ENCODE measurements around the gene RNF213. TPM values are rescaled to one million over a fixed set of nuclear protein-coding genes. Genes with fewer than 3 reads are reported as not detected.

Gene RNF213
- total and polyA plus RNA-seq, 2 of the 8 experiments (the other 6 are each of a cell fraction or from before 2014, with no cell fraction given) = 33.8 to 62.8 TPM

DNA sequence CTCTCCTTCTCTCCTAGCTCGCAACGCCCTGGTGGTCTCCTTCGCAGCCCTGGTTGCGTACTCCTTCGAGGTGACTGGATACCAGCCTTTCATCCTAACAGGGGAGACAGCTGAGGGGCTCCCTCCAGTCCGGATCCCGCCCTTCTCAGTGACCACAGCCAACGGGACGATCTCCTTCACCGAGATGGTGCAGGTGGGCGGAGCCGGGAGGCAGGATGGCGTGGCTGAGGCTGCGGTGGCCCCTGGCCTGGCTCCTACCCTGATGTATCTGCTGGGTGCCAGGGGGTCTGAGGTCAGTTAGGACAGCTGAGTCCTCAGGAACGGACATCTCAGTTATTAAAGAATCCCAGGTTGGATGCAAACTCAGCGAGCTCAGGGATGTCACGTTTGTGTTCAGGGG lies 23.7 kb upstream of the RNF213 start:
- H3K23me2 ChIP-seq (ENCODE audit: low read depth, low read length) = no peaks in the 10 kb centered on the region
- no peak for FAIRE-seq
- H3K79me1 ChIP-seq (ENCODE audit: low read depth, low read length) = 0 out of 2 replicates have a peak, but pooled peaks cover 2% of the 10 kb centered on the region
- ChIA-PET POLR2A (ENCODE audit: partially characterized antibody) (interaction anchor here (0.9 to 2.3 kb wide), 4 partner anchors 8 to 33 kb away, joined by 3 to 7 read pairs (median 5); no protein-coding TSS in a partner anchor), CTCF (ENCODE audit: partially characterized antibody) (interaction anchor here (1.0 to 4.6 kb wide), 4 partner anchors 11 to 47 kb away, joined by 4 to 20 read pairs (median 10); no protein-coding TSS in a partner anchor)
- H2BK12ac ChIP-seq (ENCODE audit: low read depth, low read length) = no peak overlapping the region
- H2BK20ac ChIP-seq (ENCODE audit: low read length) = no peak overlapping the region
- H3K56ac ChIP-seq (replicated peaks; ENCODE audit: insufficient read length, low read depth, low read length) = no peak overlapping the region
- H4K8ac ChIP-seq (ENCODE audit: extremely low read depth, insufficient read depth, low read length) = no peak overlapping the region
- no peak for DNase-seq (ENCODE audit: low read depth in 1 of 2, low spot score in 2 of 2)
- no peak overlapping the region for H4K5ac ChIP-seq (ENCODE audit: insufficient read length, low read depth, low read length)
- no peak overlapping the region for H3K4me2 ChIP-seq (ENCODE audit: insufficient read depth in 1 of 2, low read depth in 2 of 2, low read length in 2 of 2)
- no peaks in the 10 kb centered on the region for H3K27me3 ChIP-seq (replicated peaks in 1 of 4; ENCODE audit: control insufficient read depth in 3 of 4, extremely low read depth in 1 of 4, insufficient read depth in 3 of 4, low read length in 3 of 4)
- no peak overlapping the region for H2AFZ ChIP-seq (ENCODE audit: low read length)
- H3K18ac ChIP-seq (ENCODE audit: extremely low read depth, low read length) = no peak overlapping the region
- no peaks in the 10 kb centered on the region for H3K79me2 ChIP-seq (ENCODE audit: control insufficient read depth in 1 of 2, insufficient read depth in 2 of 2, low read length in 2 of 2)
- peaks cover 0 to 2% of the 10 kb centered on the region in 2 experiments for H4K20me1 ChIP-seq (replicated peaks in 1 of 2; ENCODE audit: control insufficient read depth in 1 of 2, insufficient read depth in 2 of 2, low read length in 2 of 2)
- H2BK120ac ChIP-seq (replicated peaks; ENCODE audit: low read depth, low read length) = no peak overlapping the region
- no peak overlapping the region for H2BK15ac ChIP-seq (ENCODE audit: low read length)
- H3K4ac ChIP-seq (replicated peaks; ENCODE audit: insufficient read length, low read depth, low read length) = no peak overlapping the region
- 0 out of 4 replicates have a peak, but pooled peaks cover 0 to 2% of the 10 kb centered on the region in 2 experiments for H3K9me3 ChIP-seq (ENCODE audit: insufficient read depth in 2 of 2, low read depth in 1 of 2, low read length in 1 of 2)
- no peak overlapping the region for H3K9ac ChIP-seq (replicated peaks in 1 of 4; ENCODE audit: extremely low read depth in 1 of 4, low read depth in 3 of 4, low read length in 3 of 4)
- no peak overlapping the region for H2AK5ac ChIP-seq (ENCODE audit: low read depth, low read length)
- no peak overlapping the region for H2BK5ac ChIP-seq (ENCODE audit: low read depth, low read length)
- peaks cover 0 to 6% (median 3%) of the 10 kb centered on the region in 4 experiments; a peak in 3 of 8 replicates for H3K36me3 ChIP-seq (ENCODE audit: control insufficient read depth in 2 of 4, insufficient read depth in 4 of 4, low read length in 3 of 4)
- H3K4me1 ChIP-seq (replicated peaks in 1 of 4; ENCODE audit: control insufficient read depth in 3 of 4, insufficient read depth in 4 of 4, low read length in 3 of 4) = no peaks in the 10 kb centered on the region
- H3K4me3 ChIP-seq (ENCODE audit: extremely low read depth in 1 of 4, insufficient read depth in 2 of 4, low read depth in 3 of 4, low read length in 4 of 4) = no peak overlapping the region
- H3K27ac ChIP-seq (ENCODE audit: low read depth, low read length) = no peak overlapping the region
- no peak for TF ChIP-seq SUZ12 (IDR thresholded peaks at IDR 0.05; ENCODE audit: low read length)
- TF ChIP-seq NANOG (IDR thresholded peaks at IDR 0.05; ENCODE audit: insufficient read depth, low read depth, low read length, poor library complexity, severe bottlenecking) = no peak
- TF ChIP-seq POLR2A (IDR thresholded peaks at IDR 0.05; ENCODE audit: control extremely low read depth in 1 of 2, low read depth in 2 of 2, low read length in 2 of 2) = no peak
- no peak for TF ChIP-seq USF2 (IDR thresholded peaks at IDR 0.05; ENCODE audit: low read length)
- TF ChIP-seq CBX5 (IDR thresholded peaks at IDR 0.05; ENCODE audit: low read depth, low read length) = no peak
- TF ChIP-seq HDAC2 (IDR thresholded peaks at IDR 0.05; ENCODE audit: borderline replicate concordance in 1 of 2, low read depth in 2 of 2, low read length in 2 of 2) = no peak
- TF ChIP-seq KDM4A (IDR thresholded peaks at IDR 0.05; ENCODE audit: low read depth, low read length, severe bottlenecking) = no peak
- no peak for TF ChIP-seq CTCF (IDR thresholded peaks at IDR 0.05; ENCODE audit: control extremely low read depth in 1 of 3, insufficient read depth in 1 of 3, low read depth in 1 of 3, low read length in 3 of 3)
- no peak for TF ChIP-seq SIX5 (IDR thresholded peaks at IDR 0.05; ENCODE audit: low read depth, low read length)
- H3K23ac ChIP-seq (ENCODE audit: insufficient read length) = no peak overlapping the region
- WGBS, 2 experiments (ENCODE audit: extremely low coverage in 1 of 2, insufficient coverage in 1 of 2, insufficient read length in 1 of 2, insufficient replicate concordance in 2 of 2, low coverage in 1 of 2, low lambda C conversion rate in 2 of 2, missing lambda C conversion rate in 1 of 2) = 85% methylated on average over 17 of the region's 17 CpGs; no CpG with 5 or more reads in 1 of the 2 experiments
- no peak overlapping the region for H3K14ac ChIP-seq (ENCODE audit: insufficient read length)
- no peak overlapping the region for H4K91ac ChIP-seq (replicated peaks; ENCODE audit: insufficient read length, low read length)

Measured in H1 (cell line).